ENCODE measurements around the gene ARID1A. TPM values are rescaled to one million over a fixed set of nuclear protein-coding genes. Genes with fewer than 3 reads are reported as not detected.
"Not testable (repeated sequence)": the region's sequence is repeated elsewhere in the genome, so short reads cannot be mapped to it uniquely, and the experiment has no call there.

ARID1A gene
- total RNA-seq, 2 experiments from 2014 or later = 88.9 to 90.0 TPM

DNA sequence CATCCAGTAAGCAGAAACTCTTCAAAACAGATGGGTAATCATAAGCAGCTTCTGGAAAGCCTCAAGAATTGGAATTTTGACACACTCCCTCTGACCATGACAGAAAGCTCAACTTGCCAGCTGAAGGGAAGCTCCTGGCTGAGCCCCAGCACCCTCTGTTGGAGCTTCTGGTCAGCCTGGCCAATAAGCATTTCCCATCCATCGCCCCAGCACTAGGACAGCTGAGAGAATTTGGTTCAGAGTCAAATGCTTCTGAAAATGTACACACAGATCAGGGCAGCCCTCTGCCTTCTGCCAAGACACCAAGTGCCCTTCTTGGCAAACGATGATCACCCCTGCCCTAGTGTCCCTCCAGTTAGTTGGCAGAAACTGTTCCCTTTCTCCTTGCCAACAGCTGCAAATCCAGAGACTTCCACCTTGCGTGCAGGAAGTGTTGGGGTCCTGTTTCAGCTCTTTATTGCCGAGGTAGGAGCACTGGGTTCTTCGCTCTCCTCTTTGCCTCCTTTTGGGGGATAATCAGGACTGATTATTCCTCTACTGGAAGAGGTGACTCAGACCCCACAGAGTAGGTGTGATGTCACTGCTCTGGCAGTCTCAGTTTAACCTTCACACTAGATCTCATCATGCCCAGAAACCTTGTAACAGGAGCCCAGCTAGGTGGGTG, 103.8 kb downstream of the ARID1A start:
- H3K4me3 Mint-ChIP-seq = peak overlapping the region; percentile 52
- H3K36me3 Mint-ChIP-seq (ENCODE audit: low read depth) = peaks cover 32% of the 10 kb centered on the region
- H3K27ac Mint-ChIP-seq = peak overlapping the region; percentile 89
- ChIA-PET POLR2A (interaction anchor here (0.8 to 7.0 kb wide), 19 partner anchors 11 to 299 kb away, joined by 3 to 149 read pairs (median 7); partner anchors contain the start of genes GPATCH3, GPN2, PIGV and ZDHHC18), CTCF (interaction anchor here (0.9 to 4.2 kb wide), 12 partner anchors 10 to 300 kb away, joined by 3 to 81 read pairs (median 9); partner anchors contain the start of gene PIGV)
- peak; percentile 30 for DNase-seq
- no peaks in the 10 kb centered on the region for H3K9me3 Mint-ChIP-seq
- no peaks in the 10 kb centered on the region for H3K27me3 Mint-ChIP-seq
- H3K4me1 Mint-ChIP-seq = peaks cover 55% of the 10 kb centered on the region

DNA sequence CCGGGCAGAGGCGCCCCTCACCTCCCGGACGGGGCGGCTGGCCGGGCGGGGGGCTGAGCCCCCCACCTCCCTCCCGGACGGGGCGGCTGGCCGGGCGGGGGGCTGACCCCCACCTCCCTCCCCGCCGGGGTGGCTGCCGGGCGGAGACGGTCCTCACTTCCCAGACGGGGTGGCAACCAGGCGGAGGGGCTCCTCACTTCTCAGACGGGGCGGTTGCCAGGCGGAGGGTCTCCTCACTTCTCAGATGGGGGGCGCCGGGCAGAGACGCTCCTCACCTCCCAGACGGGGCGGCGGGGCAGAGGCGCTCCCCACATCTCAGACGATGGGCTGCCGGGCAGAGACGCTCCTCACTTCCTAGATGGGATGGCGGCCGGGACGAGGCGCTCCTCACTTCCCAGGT, 108.1 kb downstream of the ARID1A start:
- DNase-seq = not testable (repeated sequence)

DNA sequence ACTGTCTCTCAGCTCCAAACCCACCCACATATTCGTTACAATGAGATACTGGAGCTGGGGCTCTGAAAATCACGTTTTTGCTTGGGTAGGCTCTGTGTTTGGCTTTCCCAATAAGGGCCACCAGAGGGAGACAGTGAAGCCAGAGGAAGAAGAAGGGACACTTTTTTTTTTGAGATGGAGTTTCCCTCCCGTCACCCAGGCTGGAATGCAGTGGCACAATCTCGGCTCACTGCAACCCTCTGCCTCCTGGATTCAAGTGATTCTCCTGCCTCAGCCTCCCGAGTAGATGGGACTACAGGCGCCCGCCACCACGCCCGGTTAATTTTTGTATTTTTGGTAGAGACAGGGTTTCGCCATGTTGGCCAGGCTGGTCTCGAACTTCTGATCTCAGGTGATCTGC, 114.3 kb downstream of the ARID1A start:
- H3K27ac Mint-ChIP-seq = peak overlapping the region; percentile 79
- H3K36me3 Mint-ChIP-seq (ENCODE audit: low read depth) = not testable (repeated sequence)
- POLR2A ChIA-PET = interaction anchor here (0.6 to 5.2 kb wide), 12 partner anchors 10 to 71 kb away, joined by 3 to 43 read pairs (median 12); partner anchors contain the start of genes PIGV, SFN and ZDHHC18

More for the DNA sequence above, 108.1 kb downstream of the ARID1A start:
- H3K27me3 Mint-ChIP-seq, POLR2A ChIA-PET, CTCF ChIA-PET, H3K9me3 Mint-ChIP-seq, H3K27ac Mint-ChIP-seq, H3K4me3 Mint-ChIP-seq: not testable (repeated sequence)
- Mint-ChIP-seq H3K36me3 (ENCODE audit: low read depth) (peaks cover 13% of the 10 kb centered on the region), H3K4me1 (peaks cover 43% of the 10 kb centered on the region)

DNA sequence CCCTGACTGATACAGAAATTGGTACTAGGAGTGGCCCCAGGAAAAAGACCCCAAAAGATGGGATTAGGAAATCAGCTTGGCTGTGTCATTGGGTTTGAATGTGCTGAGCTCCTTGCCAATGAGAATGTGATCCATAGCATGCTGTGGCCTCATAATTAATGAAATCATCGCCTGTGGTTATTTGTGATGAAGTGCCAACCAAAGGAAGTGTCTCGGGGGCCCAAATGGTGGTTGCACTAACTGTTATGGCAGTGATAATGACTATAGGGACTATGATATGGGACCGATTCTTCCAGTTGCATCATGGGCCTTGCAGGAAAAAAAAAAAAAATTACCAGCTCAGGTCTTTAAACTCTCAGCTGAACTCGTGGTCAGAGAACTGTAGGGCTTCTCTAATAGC, 115.2 kb downstream of the ARID1A start:
- H3K27ac Mint-ChIP-seq = peak overlapping the region; percentile 70
- POLR2A ChIA-PET = interaction anchor here (0.7 to 5.2 kb wide), 18 partner anchors 9 to 310 kb away, joined by 3 to 43 read pairs (median 6); partner anchors contain the start of genes PIGV, SFN and ZDHHC18
- no peaks in the 10 kb centered on the region for H3K36me3 Mint-ChIP-seq (ENCODE audit: low read depth)
- peaks cover 33% of the 10 kb centered on the region for H3K4me1 Mint-ChIP-seq
- H3K4me3 Mint-ChIP-seq = no peak overlapping the region
- no peak for DNase-seq
- H3K9me3 Mint-ChIP-seq = no peaks in the 10 kb centered on the region
- H3K27me3 Mint-ChIP-seq = no peaks in the 10 kb centered on the region
- CTCF ChIA-PET = interaction anchor here (0.7 to 4.8 kb wide), 19 partner anchors 9 to 227 kb away, joined by 3 to 98 read pairs (median 11); partner anchors contain the start of genes PIGV and ZDHHC18

More for the DNA sequence above, 114.3 kb downstream of the ARID1A start:
- peak; percentile 79 for DNase-seq
- Mint-ChIP-seq H3K4me1 (peaks cover 37% of the 10 kb centered on the region), H3K4me3 (peak overlapping the region; percentile 2)
- not testable (repeated sequence) for H3K9me3 Mint-ChIP-seq, H3K27me3 Mint-ChIP-seq
- CTCF ChIA-PET = interaction anchor here (0.7 to 4.8 kb wide), 22 partner anchors 10 to 268 kb away, joined by 3 to 98 read pairs (median 6); partner anchors contain the start of genes GPN2, PIGV and ZDHHC18

DNA sequence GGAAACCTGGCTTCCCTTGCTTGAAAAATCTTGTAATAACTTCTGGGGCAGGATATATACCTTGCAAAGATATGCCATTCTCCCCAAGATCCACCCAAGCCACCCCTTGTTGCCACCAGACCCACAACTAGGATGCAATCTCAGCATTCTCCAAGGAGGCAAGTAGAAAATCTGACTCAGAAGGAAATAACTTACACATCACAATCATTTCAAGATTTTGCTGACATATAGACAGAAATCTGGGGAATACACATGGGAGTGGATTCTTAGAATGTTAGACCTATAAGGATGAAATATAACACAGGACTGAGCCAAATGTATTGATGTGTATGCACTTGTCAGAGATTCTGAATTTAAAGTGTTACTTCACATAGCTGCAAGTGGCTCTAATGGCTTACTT, 115.9 kb downstream of the ARID1A start:
- no peak for DNase-seq
- H3K4me1 Mint-ChIP-seq = peaks cover 33% of the 10 kb centered on the region

DNA sequence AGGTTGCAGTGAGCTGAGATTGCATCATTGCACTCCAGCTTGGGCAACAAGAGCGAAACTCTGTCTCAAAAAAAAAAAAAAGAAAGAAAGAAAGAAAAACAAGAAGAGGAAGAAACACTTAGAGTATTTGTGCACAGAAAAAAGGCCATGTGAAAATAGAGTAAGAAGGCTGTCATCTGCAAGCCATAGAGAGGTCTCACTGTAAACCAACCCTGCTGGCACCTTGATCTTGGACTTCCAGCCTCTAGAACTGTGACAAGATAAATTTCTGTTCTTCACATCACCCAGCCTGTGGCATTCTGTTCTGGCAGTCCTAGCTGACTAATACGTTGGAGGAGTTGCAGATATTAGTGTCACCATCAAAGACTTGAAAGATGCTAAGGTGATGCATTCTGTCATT, 118.6 kb downstream of the ARID1A start:
- CTCF ChIA-PET = interaction anchor here (0.8 kb wide), 1 partner anchor 9 kb away, joined by 4 read pairs; no protein-coding TSS in a partner anchor
- POLR2A ChIA-PET = interaction anchor here (1.2 kb wide), 1 partner anchor 19 kb away, joined by 4 read pairs; no protein-coding TSS in a partner anchor
- no peaks in the 10 kb centered on the region for H3K9me3 Mint-ChIP-seq
- no peaks in the 10 kb centered on the region for H3K27me3 Mint-ChIP-seq
- no peak for DNase-seq
- H3K4me1 Mint-ChIP-seq = peaks cover 31% of the 10 kb centered on the region
- no peak overlapping the region for H3K4me3 Mint-ChIP-seq
- no peak overlapping the region for H3K27ac Mint-ChIP-seq
- no peaks in the 10 kb centered on the region for H3K36me3 Mint-ChIP-seq (ENCODE audit: low read depth)

More for the DNA sequence above, 115.9 kb downstream of the ARID1A start:
- H3K27me3 Mint-ChIP-seq = no peaks in the 10 kb centered on the region
- CTCF ChIA-PET = interaction anchor here (0.8 to 4.8 kb wide), 14 partner anchors 9 to 227 kb away, joined by 3 to 98 read pairs (median 12); partner anchors contain the start of genes PIGV and ZDHHC18
- H3K9me3 Mint-ChIP-seq = no peaks in the 10 kb centered on the region
- H3K36me3 Mint-ChIP-seq (ENCODE audit: low read depth) = no peaks in the 10 kb centered on the region
- no peak overlapping the region for H3K4me3 Mint-ChIP-seq
- H3K27ac Mint-ChIP-seq = peak overlapping the region; percentile 70
- POLR2A ChIA-PET = interaction anchor here (1.0 to 5.2 kb wide), 15 partner anchors 9 to 311 kb away, joined by 3 to 43 read pairs (median 8); partner anchors contain the start of genes PIGV, SFN and ZDHHC18

DNA sequence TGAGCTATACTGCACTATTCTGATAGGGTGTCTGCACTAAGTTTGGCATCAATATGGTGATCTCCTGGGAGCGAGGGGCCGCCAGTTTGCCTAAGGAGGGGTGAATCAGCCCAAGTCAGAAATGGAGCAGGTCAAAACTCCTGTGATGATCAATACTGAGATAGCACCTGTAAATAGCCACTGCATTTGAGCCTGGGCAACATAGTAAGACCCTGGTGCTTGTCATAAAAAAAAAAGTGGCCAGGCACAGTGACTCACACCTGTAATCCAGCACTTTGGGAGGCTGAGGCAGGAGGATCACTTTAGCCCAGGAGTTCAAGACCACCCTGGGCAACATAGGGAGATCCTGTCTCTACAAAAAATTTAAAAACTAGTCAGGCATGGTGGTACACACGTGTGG, 119.1 kb downstream of the ARID1A start:
- Mint-ChIP-seq H3K27ac (no peak overlapping the region), H3K4me1 (peaks cover 31% of the 10 kb centered on the region), H3K36me3 (ENCODE audit: low read depth) (no peaks in the 10 kb centered on the region), H3K9me3 (no peaks in the 10 kb centered on the region), H3K27me3 (no peaks in the 10 kb centered on the region), H3K4me3 (no peak overlapping the region)
- POLR2A ChIA-PET = interaction anchor here (1.2 kb wide), 2 partner anchors 19 to 41 kb away, joined by 3 to 4 read pairs; no protein-coding TSS in a partner anchor
- CTCF ChIA-PET = interaction anchor here (0.8 kb wide), 1 partner anchor 9 kb away, joined by 4 read pairs; no protein-coding TSS in a partner anchor
- no peak for DNase-seq

DNA sequence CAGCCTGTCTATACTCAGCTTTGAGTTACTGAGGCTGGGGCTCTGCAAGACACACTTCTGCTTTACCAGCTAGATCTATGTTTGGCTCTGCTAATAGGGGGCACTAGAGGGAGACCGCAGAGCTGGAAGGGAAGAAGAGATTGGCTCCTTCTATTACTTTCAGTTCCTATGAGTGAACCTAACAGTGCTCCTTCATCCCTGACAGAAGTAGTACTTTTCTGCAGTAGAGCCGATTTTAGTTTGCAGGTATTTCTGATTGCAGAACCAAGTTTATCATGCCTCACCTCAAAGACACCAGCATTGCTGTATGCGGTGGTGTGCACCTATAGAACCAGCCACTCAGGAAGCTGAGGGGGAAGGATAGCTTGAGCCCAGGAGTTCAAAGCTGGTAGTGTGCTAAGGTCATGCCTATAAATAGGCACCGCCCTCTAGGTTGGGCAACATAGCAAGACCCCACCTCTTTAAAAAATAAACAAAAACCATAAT, 125.0 kb downstream of the ARID1A start:
- POLR2A ChIA-PET = interaction anchor here (1.1 to 2.8 kb wide), 7 partner anchors 10 to 128 kb away, joined by 3 to 19 read pairs (median 4); partner anchors contain the start of gene GPN2
- CTCF ChIA-PET = interaction anchor here (0.6 to 4.0 kb wide), 16 partner anchors 10 to 319 kb away, joined by 3 to 42 read pairs (median 4); partner anchors contain the start of gene PIGV
- peak overlapping the region; percentile 32 for H3K27ac Mint-ChIP-seq
- H3K4me3 Mint-ChIP-seq = peak overlapping the region; percentile 35
- H3K36me3 Mint-ChIP-seq (ENCODE audit: low read depth) = no peaks in the 10 kb centered on the region
- peak; percentile 31 for DNase-seq
- H3K9me3 Mint-ChIP-seq = no peaks in the 10 kb centered on the region
- H3K27me3 Mint-ChIP-seq = no peaks in the 10 kb centered on the region
- peaks cover 23% of the 10 kb centered on the region for H3K4me1 Mint-ChIP-seq

DNA sequence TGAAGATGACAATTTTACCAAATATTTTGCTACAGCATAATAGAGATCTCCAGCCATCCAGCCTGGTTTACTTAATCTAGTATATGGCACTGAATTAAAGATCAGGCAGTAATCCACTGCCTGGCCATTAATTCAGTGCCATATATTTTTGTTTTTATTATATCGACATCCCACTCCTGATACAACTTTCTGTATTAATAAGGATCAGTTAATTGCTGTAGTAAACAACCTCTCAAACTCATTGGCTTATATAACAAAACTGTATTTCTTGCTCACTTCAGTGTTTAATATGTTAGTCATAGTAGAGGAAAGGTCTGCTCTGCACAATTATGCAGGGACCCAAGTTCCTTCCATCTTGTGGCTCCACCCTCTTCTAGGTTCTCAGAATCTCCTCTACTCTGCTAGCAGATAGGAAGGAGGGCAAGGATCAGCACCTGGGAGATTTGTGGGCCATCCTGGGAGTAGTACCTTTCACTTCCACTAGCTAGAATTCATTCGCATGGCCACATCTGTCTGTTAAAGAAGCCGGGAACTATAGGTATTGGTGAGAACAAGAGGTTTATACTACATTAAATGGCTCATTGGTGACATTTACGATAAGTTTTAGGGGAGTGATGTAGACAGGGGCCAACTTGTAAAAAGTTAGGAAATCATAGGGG, 127.1 kb downstream of the ARID1A start:
- Mint-ChIP-seq H3K4me3 (no peak overlapping the region), H3K4me1 (peaks cover 33% of the 10 kb centered on the region), H3K9me3 (no peaks in the 10 kb centered on the region), H3K27me3 (no peaks in the 10 kb centered on the region), H3K36me3 (ENCODE audit: low read depth) (peaks cover 9% of the 10 kb centered on the region), H3K27ac (no peak overlapping the region)
- ChIA-PET CTCF (interaction anchor here (0.9 to 3.5 kb wide), 5 partner anchors 8 to 26 kb away, joined by 3 to 19 read pairs (median 5); no protein-coding TSS in a partner anchor), POLR2A (interaction anchor here (0.6 to 1.5 kb wide), 4 partner anchors 12 to 42 kb away, joined by 3 to 7 read pairs (median 4); no protein-coding TSS in a partner anchor)
- no peak for DNase-seq

DNA sequence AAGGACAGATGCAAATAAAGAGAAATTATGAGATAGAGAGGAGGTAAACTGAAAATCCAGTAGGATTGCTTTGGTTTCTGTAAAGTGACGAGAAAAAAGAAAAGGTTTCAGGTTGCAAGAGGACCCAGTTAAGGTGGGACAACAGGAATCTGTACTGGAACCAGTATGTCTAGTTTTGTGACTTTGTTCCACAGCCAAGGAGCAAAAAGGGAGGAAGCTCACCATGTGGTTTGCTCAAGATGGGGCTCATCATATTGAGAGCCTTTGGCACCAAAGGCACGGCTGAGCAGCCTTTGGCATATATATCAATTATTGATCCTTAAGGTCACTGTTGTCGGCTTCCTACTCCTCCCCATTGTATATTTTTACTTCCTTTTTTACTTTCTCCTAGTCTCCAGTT, 128.9 kb downstream of the ARID1A start:
- Mint-ChIP-seq H3K4me3 (no peak overlapping the region), H3K4me1 (peaks cover 51% of the 10 kb centered on the region), H3K27me3 (no peaks in the 10 kb centered on the region), H3K27ac (no peak overlapping the region), H3K9me3 (no peaks in the 10 kb centered on the region), H3K36me3 (ENCODE audit: low read depth) (peaks cover 25% of the 10 kb centered on the region)
- POLR2A ChIA-PET = interaction anchor here (1.2 to 2.9 kb wide), 4 partner anchors 9 to 40 kb away, joined by 4 to 12 read pairs (median 4); no protein-coding TSS in a partner anchor
- DNase-seq = no peak
- CTCF ChIA-PET = interaction anchor here (2.3 to 3.5 kb wide), 2 partner anchors 9 to 13 kb away, joined by 14 to 19 read pairs; no protein-coding TSS in a partner anchor

DNA sequence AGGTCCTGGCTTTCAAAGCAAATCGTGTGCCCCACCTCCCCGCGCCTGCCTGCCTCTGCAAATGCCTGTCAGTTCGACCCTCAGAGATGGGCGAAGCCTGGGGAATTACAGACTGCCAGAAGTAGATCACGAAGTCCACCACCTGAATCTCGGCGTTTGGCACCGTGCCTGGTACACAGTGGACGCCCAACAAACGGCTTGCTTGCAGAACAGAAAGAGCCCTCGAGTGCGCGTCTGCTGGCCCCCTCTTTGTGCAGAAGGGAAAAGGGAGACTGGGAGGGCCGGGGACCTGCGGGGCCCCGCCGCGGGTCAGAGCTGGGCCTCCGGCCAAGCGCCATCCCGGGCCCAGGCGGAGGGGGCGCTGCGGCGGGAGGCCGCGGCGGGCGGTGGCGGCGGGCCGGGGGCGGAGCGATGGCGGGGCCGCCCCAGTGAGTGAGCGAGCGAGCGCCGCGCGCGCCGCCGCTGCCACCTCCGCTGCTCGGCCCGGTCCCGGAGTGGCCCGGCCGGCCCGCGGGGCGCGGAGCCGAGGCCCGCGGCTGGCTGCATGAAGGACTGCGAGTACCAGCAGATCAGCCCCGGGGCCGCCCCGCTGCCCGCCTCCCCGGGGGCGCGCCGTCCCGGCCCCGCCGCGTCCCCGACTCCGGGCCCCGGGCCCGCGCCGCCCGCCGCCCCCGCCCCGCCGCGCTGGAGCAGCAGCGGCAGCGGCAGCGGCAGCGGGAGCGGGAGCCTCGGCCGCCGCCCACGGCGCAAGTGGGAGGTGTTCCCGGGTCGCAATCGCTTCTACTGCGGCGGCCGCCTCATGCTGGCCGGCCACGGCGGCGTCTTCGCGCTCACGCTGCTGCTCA, 130.7 kb downstream of the ARID1A start, which contains the start of gene ZDHHC18:
Gene ZDHHC18, plus strand, starts transcription at position 428 of the 845 bp plus-strand sequence. Its CDS starts 117 bp downstream, at position 545.
- DNase-seq = peak; percentile 78
- Mint-ChIP-seq H3K36me3 (ENCODE audit: low read depth) (peaks cover 34% of the 10 kb centered on the region), H3K4me3 (peak within 1 kb of the TSS; percentile 98), H3K27me3 (no peaks in the 10 kb centered on the region), H3K9me3 (no peaks in the 10 kb centered on the region), H3K4me1 (peaks cover 57% of the 10 kb centered on the region), H3K27ac (peak within 1 kb of the TSS; percentile 90)
- ChIA-PET CTCF (interaction anchor here (0.5 to 2.3 kb wide), 4 partner anchors 15 to 316 kb away, joined by 3 to 14 read pairs (median 4); no protein-coding TSS in a partner anchor), POLR2A (interaction anchor here (1.0 to 2.9 kb wide), 5 partner anchors 7 to 39 kb away, joined by 4 to 12 read pairs (median 5); no protein-coding TSS in a partner anchor)
